ENCODE measurements around the gene CMSS1.

- TF ChIP-seq POLR2A (IDR thresholded peaks at IDR 0.05) (no peak), CTCF (IDR thresholded peaks at IDR 0.05) (no peak)
These were observed 42.2 kb downstream of the CMSS1 start for GRCh38 chr3:99859825-99860224.

All from right lobe of liver (tissue), 4 donors.